Upper lobe of left lung (tissue), 6 donors: ENCODE results near the gene MOV10L1. TPM values are rescaled to one million over a fixed set of nuclear protein-coding genes. Genes with fewer than 3 reads are reported as not detected.

Experiments
- ATAC-seq, 2 donors: fragments of 200-7000 bp; cut with Tn5 transposase; one replicate each; pipeline ENCODE4 v1.9.1; 2022; ENCODE audit warnings: mild to moderate bottlenecking in 2 of 2, moderate library complexity in 2 of 2; ENCODE audit not compliant: low FRiP score in 2 of 2
- DNase-seq, 2 donors: peaks; one replicate each; pipeline ENCODE4 v3.0.0-alpha.2; 2019 to 2020
- H3K27ac ChIP-seq, 4 donors: fragments of 200-600 bp; sonication (generic); one replicate each; pipeline ENCODE4 v1.5.1; 2016 to 2019
- H3K27me3 ChIP-seq, 4 donors: fragments of 200-600 bp; sonication (generic); one replicate each; pipeline ENCODE4 v1.5.1; 2017 to 2019
- H3K36me3 ChIP-seq, 4 donors: fragments of 200-600 bp; sonication (generic); one replicate each; pipeline ENCODE4 v1.5.1; 2016 to 2019
- H3K4me1 ChIP-seq, 4 donors: fragments of 200-600 bp; sonication (generic); one replicate each; pipeline ENCODE4 v1.5.1; 2018 to 2019
- H3K4me3 ChIP-seq, 4 donors: fragments of 200-600 bp; sonication (generic); one replicate each; pipeline ENCODE4 v1.5.1; 2017 to 2019; ENCODE audit warnings: mild to moderate bottlenecking in 2 of 4, moderate library complexity in 1 of 4
- H3K9me3 ChIP-seq, 4 donors: fragments of 200-600 bp; sonication (generic); one replicate each; pipeline ENCODE4 v1.5.1; 2018 to 2019
- EP300 ChIP-seq, 4 donors: sonication (generic); formaldehyde crosslinking; IDR thresholded peaks; one replicate each; pipeline ENCODE4 v1.5.1; 2017; ENCODE audit warnings: antibody characterized with exemption in 4 of 4, control low read depth in 2 of 4
- POLR2A ChIP-seq, 4 donors: fragments of 450-650 bp; IDR thresholded peaks; one replicate each; pipeline ENCODE4 v1.5.1; 2016 to 2017; ENCODE audit warnings: antibody characterized with exemption in 4 of 4, mild to moderate bottlenecking in 2 of 4
- POLR2AphosphoS5 ChIP-seq, 2 donors: sonication (generic); formaldehyde crosslinking; IDR thresholded peaks; one replicate each; pipeline ENCODE4 v1.5.1; 2017; ENCODE audit warnings: antibody characterized with exemption in 2 of 2
- WGBS, 2 donors: methylation state at CpG; one replicate each; pipeline ENCODE4 v1.1.5; 2017 to 2018; 5-methylcytosine and 5-hydroxymethylcytosine counted together
- total RNA-seq, 6 donors: library from RNA; depleted of rRNA in 4 of 6; stranded (reverse); fragments of >200 nt in 4 of 6; gene quantifications; one replicate each; pipeline versions ENCODE4 v1.1.0 to v1.2.1, GENCODE V29; 2016 to 2021
- TF ChIP-seq, protein P1 (sequence below), 6 experiments: fragments of 450-650 bp in 4 of 6; fragments of 200-600 bp in 2 of 6; sonication (generic) in 2 of 6; IDR thresholded peaks; one replicate each; pipeline ENCODE4 v1.5.1; 2016 to 2019; ENCODE audit warnings: antibody characterized with exemption in 6 of 6
- donor health status: DM: no; HTN: no; CAD: no; lungs with moderate emphysema.
- donor health status: DM: no; HTN: yes; CAD: no; lungs with severe emphysema.

MOV10L1 gene
- total RNA-seq, 6 donors from 2014 or later = 0.47 to 3.1 (median 1.8) TPM; not detected in 1

DNA sequence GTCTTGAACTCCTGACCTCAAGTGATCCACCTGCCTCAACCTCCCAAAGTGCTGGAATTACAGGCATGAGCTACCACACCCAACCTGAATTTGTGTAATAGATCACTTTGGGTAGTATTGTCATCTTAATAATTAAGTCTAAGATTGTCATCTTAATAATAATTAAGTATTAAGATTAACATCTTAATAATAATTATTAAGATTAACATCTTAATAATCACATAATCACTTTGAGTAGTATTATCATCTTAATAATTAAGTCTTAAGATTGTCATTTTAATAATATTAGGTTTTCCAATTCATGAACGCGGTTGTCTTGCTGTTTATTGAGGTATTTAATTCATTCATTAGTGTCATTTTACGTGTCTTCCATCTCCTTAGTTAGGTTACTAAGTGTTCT, 8.2 kb downstream of the MOV10L1 start:
- ATAC-seq = no peak
- Histone ChIP-seq H3K36me3 (no peaks in the 10 kb centered on the region), H3K27ac (no peak overlapping the region), H3K27me3 (no peaks in the 10 kb centered on the region), H3K4me3 (no peak overlapping the region), H3K9me3 (no peaks in the 10 kb centered on the region), H3K4me1 (no peaks in the 10 kb centered on the region)
- DNase-seq = no peak
- 94 to 95% methylated on average over 3 of the region's 3 CpGs for WGBS, 2 donors
- TF ChIP-seq POLR2AphosphoS5 (IDR thresholded peaks at IDR 0.05) (no peak), POLR2A (IDR thresholded peaks at IDR 0.05) (no peak), EP300 (IDR thresholded peaks at IDR 0.05) (no peak)
- TF ChIP-seq, protein P1, sequence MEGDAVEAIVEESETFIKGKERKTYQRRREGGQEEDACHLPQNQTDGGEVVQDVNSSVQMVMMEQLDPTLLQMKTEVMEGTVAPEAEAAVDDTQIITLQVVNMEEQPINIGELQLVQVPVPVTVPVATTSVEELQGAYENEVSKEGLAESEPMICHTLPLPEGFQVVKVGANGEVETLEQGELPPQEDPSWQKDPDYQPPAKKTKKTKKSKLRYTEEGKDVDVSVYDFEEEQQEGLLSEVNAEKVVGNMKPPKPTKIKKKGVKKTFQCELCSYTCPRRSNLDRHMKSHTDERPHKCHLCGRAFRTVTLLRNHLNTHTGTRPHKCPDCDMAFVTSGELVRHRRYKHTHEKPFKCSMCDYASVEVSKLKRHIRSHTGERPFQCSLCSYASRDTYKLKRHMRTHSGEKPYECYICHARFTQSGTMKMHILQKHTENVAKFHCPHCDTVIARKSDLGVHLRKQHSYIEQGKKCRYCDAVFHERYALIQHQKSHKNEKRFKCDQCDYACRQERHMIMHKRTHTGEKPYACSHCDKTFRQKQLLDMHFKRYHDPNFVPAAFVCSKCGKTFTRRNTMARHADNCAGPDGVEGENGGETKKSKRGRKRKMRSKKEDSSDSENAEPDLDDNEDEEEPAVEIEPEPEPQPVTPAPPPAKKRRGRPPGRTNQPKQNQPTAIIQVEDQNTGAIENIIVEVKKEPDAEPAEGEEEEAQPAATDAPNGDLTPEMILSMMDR (IDR thresholded peaks at IDR 0.05) = no peak

DNA sequence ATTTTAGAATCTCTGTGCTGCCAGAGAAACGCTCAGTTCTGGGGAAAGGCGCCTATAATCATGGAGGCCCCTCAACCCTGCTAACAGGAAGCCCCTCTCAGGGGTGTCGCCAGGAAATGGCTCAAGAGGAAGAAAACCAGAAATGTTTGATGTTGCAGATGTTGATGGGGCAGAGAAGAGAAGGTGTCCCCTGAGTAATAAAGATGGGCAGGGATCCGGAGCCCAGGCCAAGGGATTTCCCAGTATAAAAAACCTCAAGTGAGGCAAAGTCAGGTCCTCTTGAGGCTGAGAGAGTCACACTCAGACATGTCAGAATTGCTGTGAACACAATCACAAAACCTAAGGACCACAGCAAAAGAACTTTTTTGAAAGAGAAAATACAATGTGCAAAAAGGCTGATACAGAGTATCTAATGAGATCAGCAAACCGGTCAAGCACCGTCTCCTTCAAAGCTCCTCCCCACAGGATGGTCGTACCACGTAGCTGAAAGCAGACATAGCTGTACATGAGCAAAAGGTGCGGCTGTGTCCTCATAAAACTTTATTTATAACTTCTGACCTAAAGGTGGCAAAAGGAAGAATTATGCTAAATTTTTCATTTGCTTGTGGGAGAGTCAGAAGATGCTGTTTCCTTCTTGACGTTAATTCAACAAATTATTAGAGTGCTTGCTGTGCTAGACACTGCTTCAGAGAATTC, 12.2 kb downstream of the MOV10L1 start:
- Histone ChIP-seq H3K9me3 (no peaks in the 10 kb centered on the region), H3K4me1 (no peaks in the 10 kb centered on the region), H3K27ac (no peak overlapping the region), H3K4me3 (no peak overlapping the region), H3K27me3 (no peaks in the 10 kb centered on the region), H3K36me3 (no peaks in the 10 kb centered on the region)
- WGBS, 2 donors = 67 to 68% methylated on average over 10 of the region's 10 CpGs
- DNase-seq (no peak), ATAC-seq (no peak)
- TF ChIP-seq POLR2A (IDR thresholded peaks at IDR 0.05) (no peak), POLR2AphosphoS5 (IDR thresholded peaks at IDR 0.05) (no peak), EP300 (IDR thresholded peaks at IDR 0.05) (no peak)
- TF ChIP-seq, protein P1 (IDR thresholded peaks at IDR 0.05) = no peak

DNA sequence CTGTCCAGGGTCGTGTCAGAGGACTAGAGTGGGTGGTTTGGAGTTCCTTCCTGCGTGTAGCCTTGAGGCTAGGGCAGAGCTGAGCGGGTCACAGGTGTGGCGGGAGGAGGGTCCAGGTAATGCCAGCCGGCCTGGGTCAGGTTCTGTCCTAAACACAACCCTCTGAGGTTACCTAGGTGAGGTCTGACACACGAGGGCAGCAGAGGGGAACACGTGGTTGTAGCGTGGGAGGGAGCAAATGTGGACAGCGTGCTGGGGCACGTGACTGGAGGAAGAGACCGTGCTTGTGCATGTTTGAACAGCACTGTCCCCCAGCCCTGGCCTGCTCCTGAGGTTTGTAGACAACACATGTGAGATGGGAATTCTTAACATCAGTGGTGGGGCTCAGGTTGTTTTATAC, 13.1 kb downstream of the MOV10L1 start:
- TF ChIP-seq POLR2A (IDR thresholded peaks at IDR 0.05) = no peak
- TF ChIP-seq EP300 (IDR thresholded peaks at IDR 0.05) = no peak
- no peak for TF ChIP-seq POLR2AphosphoS5 (IDR thresholded peaks at IDR 0.05)
- TF ChIP-seq, protein P1 (IDR thresholded peaks at IDR 0.05) = no peak
- H3K27me3 ChIP-seq = no peaks in the 10 kb centered on the region
- H3K4me1 ChIP-seq = no peaks in the 10 kb centered on the region
- no peak overlapping the region for H3K4me3 ChIP-seq
- no peak overlapping the region for H3K27ac ChIP-seq
- WGBS, 2 donors = 53 to 63% methylated on average over 10 to 11 of the region's 11 CpGs
- no peaks in the 10 kb centered on the region for H3K36me3 ChIP-seq
- peak in 1 of 2 donors; percentile 51 for ATAC-seq
- H3K9me3 ChIP-seq = no peaks in the 10 kb centered on the region
- no peak for DNase-seq

DNA sequence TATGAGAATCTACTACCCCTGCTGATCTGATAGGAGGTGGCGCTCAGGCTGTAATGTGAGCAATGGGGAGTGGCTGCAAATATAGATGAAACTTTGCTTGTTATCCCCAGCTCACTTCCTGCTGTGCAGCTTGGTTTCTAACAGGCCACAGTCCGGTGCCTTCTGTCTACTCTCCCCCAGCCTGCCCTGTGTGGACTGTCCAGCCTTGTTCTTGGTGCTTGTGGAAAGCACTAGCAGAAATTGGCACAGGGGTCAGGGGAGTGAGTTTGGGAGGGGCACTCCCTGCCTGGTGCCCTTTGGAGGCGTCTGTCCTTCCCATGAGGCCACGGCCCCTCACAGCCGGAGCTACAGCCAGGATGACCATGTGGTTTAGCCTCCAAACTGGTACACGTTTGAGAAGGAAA, 14.3 kb downstream of the MOV10L1 start:
- WGBS, 2 donors = 76 to 81% methylated on average over 6 of the region's 6 CpGs
- TF ChIP-seq POLR2A (IDR thresholded peaks at IDR 0.05) (no peak), EP300 (IDR thresholded peaks at IDR 0.05) (no peak), POLR2AphosphoS5 (IDR thresholded peaks at IDR 0.05) (no peak)
- TF ChIP-seq, protein P1 (IDR thresholded peaks at IDR 0.05) = no peak
- H3K4me1 ChIP-seq = no peaks in the 10 kb centered on the region
- DNase-seq (no peak), ATAC-seq (no peak)
- no peaks in the 10 kb centered on the region for H3K27me3 ChIP-seq
- H3K9me3 ChIP-seq = no peaks in the 10 kb centered on the region
- H3K27ac ChIP-seq = no peak overlapping the region
- H3K4me3 ChIP-seq = no peak overlapping the region
- no peaks in the 10 kb centered on the region for H3K36me3 ChIP-seq
